Astrocyte of the cerebellum (primary cell): ENCODE results near the gene RHPN2.

Experiments
- DNase-seq: peaks from one replicate; pipeline ENCODE4 v3.0.0-alpha.2; 2011; ENCODE audit warnings: low read depth
- H3K4me3 ChIP-seq: 2 replicates; pipeline ENCODE4 v1.5.1; 2011; ENCODE audit warnings: mild to moderate bottlenecking, low read depth, low read length, moderate library complexity
- CTCF ChIP-seq: IDR thresholded peaks from 2 replicates; pipeline ENCODE4 v1.5.1; 2012; ENCODE audit warnings: low read length, low read depth, moderate library complexity, mild to moderate bottlenecking; ENCODE audit errors: missing control alignments
- in situ Hi-C: cut with HindIII; loops from 2 replicates; pipeline ENCODE4 v1.10.0; 2017; ENCODE audit warnings: low sequenced_read_pairs

Gene RHPN2

GRCh38 chr19:33100894-33101644 is 36.4 kb upstream of the RHPN2 start:
- no peak for TF ChIP-seq CTCF
- in situ Hi-C loops: no loop called here
- no peak overlapping the region for H3K4me3 ChIP-seq
- no peak for DNase-seq

- no peak overlapping the region for H3K4me3 ChIP-seq
- in situ Hi-C loops: no loop called here
- no peak for DNase-seq
- no peak for TF ChIP-seq CTCF
Measured at GRCh38 chr19:33098055-33098534, 33.4 kb upstream of the RHPN2 start.

- in situ Hi-C loops: no loop called here
- no peak for DNase-seq
- H3K4me3 ChIP-seq: no peak overlapping the region
- TF ChIP-seq CTCF: no peak
Measured at GRCh38 chr19:33096005-33096404, 31.3 kb upstream of the RHPN2 start.

- no peak overlapping the region for H3K4me3 ChIP-seq
- no peak for TF ChIP-seq CTCF
- DNase-seq: no peak
- in situ Hi-C loops: no loop called here
Measured at GRCh38 chr19:33094436-33095067, 29.9 kb upstream of the RHPN2 start.

GRCh38 chr19:33093420-33094210 is 28.9 kb upstream of the RHPN2 start:
- TF ChIP-seq CTCF: no peak
- in situ Hi-C loops: no loop called here
- no peak for DNase-seq
- H3K4me3 ChIP-seq: no peak overlapping the region

GRCh38 chr19:33090179-33090578 is 25.5 kb upstream of the RHPN2 start:
- H3K4me3 ChIP-seq: no peak overlapping the region
- DNase-seq: no peak
- in situ Hi-C loops: no loop called here
- no peak for TF ChIP-seq CTCF
